Measurements from ENCODE around the gene MMP15.

- TF ChIP-seq CTCF (IDR thresholded peaks at IDR 0.05) = no peak
- no peak for TF ChIP-seq POLR2A (IDR thresholded peaks at IDR 0.05)
Measured at GRCh38 chr16:58036943-58037342, 11.4 kb downstream of the MMP15 start.
